Stimulated activated naive CD8-positive, alpha-beta T cell treated with anti-CD3 and anti-CD28 coated beads, Interleukin-15, Interleukin-2, amounts not matched to agents 100 ng/mL and 50 ng/mL, for 24 hours (primary cell): ENCODE results near the gene LGALS7B.
A peak's percentile ranks its signal among the peaks of the same experiment; 100 is the strongest.
"Not testable (repeated sequence)": the region's sequence is repeated elsewhere in the genome, so short reads cannot be mapped to it uniquely, and the experiment has no call there.

Source experiments
- H3K27ac Mint-ChIP-seq: one replicate; pipeline ENCODE4 v1.8.0; 2021; ENCODE audit warnings: mild to moderate bottlenecking, mixed read lengths
- H3K27me3 Mint-ChIP-seq: one replicate; pipeline ENCODE4 v1.8.0; 2021; ENCODE audit warnings: mixed read lengths
- H3K36me3 Mint-ChIP-seq: one replicate; pipeline ENCODE4 v1.8.0; 2021; ENCODE audit warnings: low read depth, mixed read lengths
- H3K4me1 Mint-ChIP-seq: one replicate; pipeline ENCODE4 v1.8.0; 2021; ENCODE audit warnings: low read depth, mixed read lengths
- H3K4me3 Mint-ChIP-seq: one replicate; pipeline ENCODE4 v1.8.0; 2021; ENCODE audit warnings: mild to moderate bottlenecking, mixed read lengths
- H3K9me3 Mint-ChIP-seq: one replicate; pipeline ENCODE4 v1.8.0; 2021; ENCODE audit warnings: mixed read lengths

The LGALS7B gene

GRCh38 chr19:38782212-38782611, 6.8 kb upstream of the LGALS7B start:
- not testable (repeated sequence) for H3K27me3 Mint-ChIP-seq, H3K9me3 Mint-ChIP-seq, H3K36me3 Mint-ChIP-seq, H3K4me3 Mint-ChIP-seq, H3K4me1 Mint-ChIP-seq, H3K27ac Mint-ChIP-seq

DNA sequence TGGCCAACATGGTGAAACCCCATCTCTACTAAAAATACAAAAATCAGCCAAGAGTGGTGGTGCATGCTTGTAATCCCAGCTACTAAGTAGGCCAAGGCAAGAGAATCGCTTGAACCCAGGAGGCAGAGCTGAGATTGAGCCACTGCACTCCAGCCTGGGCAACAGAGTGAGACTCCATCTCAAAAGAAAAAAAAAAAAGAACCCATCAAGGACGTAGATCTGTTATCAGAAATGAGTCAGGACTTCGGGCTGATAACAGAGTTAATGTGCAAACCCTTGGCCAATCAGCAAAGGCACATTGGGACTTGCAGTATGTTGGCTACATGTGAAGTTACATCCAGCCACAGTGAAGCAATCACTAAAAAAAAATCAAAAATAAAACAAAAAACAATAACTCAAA, 4.8 kb upstream of the LGALS7B start:
- Mint-ChIP-seq H3K27me3 (no peaks in the 10 kb centered on the region), H3K4me1 (peaks cover 3% of the 10 kb centered on the region), H3K36me3 (no peaks in the 10 kb centered on the region), H3K27ac (no peak overlapping the region), H3K4me3 (no peak overlapping the region), H3K9me3 (no peaks in the 10 kb centered on the region)

DNA sequence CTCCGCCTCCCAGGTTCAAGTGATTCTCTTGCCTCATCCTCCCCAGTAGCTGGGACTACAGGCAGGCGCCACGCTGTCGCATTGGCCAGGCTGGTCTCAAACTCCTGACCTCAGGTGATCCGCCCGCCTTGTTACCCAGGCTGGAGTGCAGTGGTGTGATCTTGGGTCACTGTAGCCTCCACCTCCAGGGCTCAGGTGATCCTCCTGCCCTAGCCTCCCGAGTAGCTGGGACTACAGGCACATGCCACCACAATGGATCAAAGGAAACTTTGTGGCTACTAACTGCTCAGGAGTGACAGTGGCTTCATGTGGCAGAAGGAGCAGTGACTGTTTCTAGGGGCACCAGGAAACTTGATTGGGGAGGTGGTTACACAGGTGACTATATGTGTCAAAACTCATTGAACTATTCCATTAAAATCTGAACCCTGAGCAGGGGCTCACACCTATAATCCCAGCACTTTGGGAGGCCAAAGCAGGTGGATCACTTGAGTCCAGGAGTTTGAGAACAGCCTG, 3.8 kb upstream of the LGALS7B start:
- H3K27ac Mint-ChIP-seq = no peak overlapping the region
- peaks cover 3% of the 10 kb centered on the region for H3K4me1 Mint-ChIP-seq
- no peaks in the 10 kb centered on the region for H3K36me3 Mint-ChIP-seq
- H3K9me3 Mint-ChIP-seq = no peaks in the 10 kb centered on the region
- no peaks in the 10 kb centered on the region for H3K27me3 Mint-ChIP-seq
- H3K4me3 Mint-ChIP-seq = no peak overlapping the region

- not testable (repeated sequence) for H3K36me3 Mint-ChIP-seq, H3K9me3 Mint-ChIP-seq, H3K4me1 Mint-ChIP-seq, H3K27ac Mint-ChIP-seq, H3K4me3 Mint-ChIP-seq, H3K27me3 Mint-ChIP-seq
Measured at GRCh38 chr19:38786061-38786460, 2.9 kb upstream of the LGALS7B start.

DNA sequence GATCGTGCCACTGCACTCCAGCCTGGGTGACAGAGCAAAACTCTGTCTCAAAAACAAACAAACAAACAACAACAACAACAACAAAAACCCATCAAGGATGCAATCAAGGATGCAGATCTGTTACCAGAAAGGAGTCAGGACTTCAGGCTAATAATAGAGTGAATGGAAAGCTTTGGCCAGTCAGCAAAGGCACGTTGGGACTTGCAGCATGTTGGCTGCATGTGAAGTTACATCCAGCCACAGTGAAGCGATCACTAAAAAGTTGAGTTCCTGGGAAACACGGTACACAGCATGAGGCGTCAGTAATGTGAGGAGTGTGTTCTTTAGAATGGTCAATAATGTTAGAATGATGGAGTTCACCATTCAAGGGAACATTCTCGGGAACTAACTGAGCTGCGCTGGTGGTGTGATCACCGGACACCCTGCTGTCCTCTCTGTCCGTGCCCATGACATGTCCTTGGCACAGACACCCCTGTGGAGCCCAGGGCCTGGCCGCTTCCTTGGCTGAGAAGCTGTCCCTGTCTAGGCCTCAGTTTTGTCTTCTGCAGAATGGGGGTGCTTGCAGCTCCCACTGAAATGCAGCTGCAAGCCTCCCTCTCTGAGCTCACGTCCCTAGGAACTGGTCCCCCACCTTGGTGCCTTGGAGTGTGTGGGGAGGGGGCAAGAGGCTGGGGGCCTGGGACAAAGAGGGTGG, 2.3 kb upstream of the LGALS7B start:
- Mint-ChIP-seq H3K4me1 (peaks cover 3% of the 10 kb centered on the region), H3K27me3 (no peaks in the 10 kb centered on the region), H3K27ac (no peak overlapping the region), H3K9me3 (no peaks in the 10 kb centered on the region), H3K36me3 (no peaks in the 10 kb centered on the region), H3K4me3 (no peak overlapping the region)

DNA sequence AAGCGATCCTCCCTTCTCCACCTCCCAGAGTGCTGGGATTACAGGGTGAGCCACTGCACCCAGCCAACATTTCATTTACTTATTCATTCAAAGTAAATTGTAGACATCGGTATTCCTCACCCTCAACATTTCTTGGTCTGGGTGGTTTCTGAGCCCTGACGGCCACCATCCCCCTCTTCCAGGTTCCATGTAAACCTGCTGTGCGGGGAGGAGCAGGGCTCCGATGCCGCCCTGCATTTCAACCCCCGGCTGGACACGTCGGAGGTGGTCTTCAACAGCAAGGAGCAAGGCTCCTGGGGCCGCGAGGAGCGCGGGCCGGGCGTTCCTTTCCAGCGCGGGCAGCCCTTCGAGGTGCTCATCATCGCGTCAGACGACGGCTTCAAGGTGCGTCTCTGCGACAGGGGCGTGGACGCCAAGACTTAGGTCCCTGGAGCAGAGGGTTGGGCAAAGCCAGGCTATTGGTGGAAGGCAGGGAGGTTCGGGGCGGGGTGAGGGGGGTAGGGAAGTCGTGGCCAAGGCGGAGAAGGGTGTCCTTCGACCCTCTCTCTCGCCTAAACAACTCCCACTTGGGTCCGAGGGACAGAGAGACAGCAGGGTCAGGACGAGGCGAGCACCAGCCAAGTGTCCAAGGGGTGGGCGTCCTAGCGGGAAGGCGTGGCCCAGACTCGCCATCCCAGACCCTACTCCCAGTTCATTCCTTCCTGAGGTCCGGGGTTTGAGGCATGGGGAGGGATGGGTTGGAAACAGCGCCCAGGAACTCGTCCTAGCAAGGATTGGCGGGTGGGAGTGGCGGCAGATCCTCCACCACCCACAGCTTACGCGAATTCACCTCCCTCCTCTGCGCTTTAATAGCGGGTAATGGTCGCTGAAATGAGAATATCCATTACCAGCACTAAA, 1.8 kb downstream of the LGALS7B start:
- H3K36me3 Mint-ChIP-seq, H3K4me1 Mint-ChIP-seq, H3K9me3 Mint-ChIP-seq, H3K27ac Mint-ChIP-seq, H3K27me3 Mint-ChIP-seq, H3K4me3 Mint-ChIP-seq: not testable (repeated sequence)

GRCh38 chr19:38791451-38792064, 2.6 kb downstream of the LGALS7B start:
- not testable (repeated sequence) for H3K36me3 Mint-ChIP-seq, H3K27ac Mint-ChIP-seq, H3K9me3 Mint-ChIP-seq, H3K27me3 Mint-ChIP-seq, H3K4me1 Mint-ChIP-seq, H3K4me3 Mint-ChIP-seq

DNA sequence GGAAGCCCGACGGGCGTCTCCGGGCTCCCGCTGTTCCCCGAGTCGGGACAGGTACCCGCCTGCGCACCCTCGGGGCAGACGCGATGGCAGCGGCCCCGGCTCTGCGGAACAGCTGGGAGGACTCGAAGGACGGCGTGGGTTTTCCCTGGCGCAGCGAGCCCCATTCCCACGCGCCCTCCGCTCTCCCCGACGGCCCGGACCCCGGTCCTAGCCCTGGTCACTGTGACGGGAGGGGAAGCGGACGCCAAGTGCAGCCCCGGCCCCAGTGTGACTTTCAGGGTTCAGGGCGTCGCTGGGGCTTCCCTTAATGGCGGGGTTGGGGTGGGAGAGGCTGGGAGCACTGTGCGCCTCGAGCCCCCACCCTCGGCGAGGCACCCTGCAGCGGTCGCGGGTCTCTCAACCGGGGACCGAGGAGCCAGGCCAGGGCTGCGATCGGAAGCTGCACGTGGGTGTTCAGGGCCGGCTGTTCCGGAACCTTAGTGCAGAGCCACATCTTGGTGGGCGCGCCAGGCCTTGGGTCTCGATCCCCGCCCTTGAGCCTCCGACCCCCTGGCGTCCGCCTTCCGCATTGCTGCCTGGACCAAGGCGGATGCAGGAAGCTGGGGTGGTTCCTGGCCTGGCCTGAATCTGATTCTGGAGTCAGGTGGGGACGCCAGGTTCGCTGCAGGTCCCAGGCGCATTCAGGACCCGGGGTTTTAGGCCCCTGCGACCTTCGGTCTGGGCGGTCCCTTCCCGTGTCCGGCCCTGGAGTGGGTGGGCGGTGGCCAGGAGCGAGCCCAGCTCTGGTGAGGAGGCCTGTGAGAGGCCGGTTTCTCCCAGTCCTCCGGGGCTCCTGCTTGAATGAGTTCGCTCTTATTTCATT, 3.5 kb downstream of the LGALS7B start:
- no peak overlapping the region for H3K27ac Mint-ChIP-seq
- peak overlapping the region; percentile 50 for H3K4me3 Mint-ChIP-seq
- H3K27me3 Mint-ChIP-seq = peaks cover 4% of the 10 kb centered on the region
- no peaks in the 10 kb centered on the region for H3K36me3 Mint-ChIP-seq
- H3K9me3 Mint-ChIP-seq = no peaks in the 10 kb centered on the region
- H3K4me1 Mint-ChIP-seq = peaks cover 9% of the 10 kb centered on the region

DNA sequence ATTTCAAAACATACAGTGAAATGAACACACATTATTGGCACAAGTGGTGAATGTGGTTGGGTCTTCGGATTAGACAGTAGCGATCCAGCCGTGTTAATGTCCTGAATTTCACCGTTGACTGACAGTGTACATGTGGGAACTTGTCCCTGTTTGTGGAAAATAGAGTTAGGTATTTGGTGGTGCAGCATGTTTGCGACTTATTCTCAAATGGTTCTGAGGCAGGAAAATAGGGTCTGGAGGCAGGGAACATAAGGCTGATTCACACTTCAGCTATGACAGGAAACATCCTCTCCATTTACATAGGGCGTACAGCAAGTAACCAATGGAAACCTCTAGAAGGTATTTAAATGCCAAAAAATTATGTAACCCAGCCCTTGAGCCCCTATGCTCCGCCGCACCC, 4.2 kb downstream of the LGALS7B start:
- no peaks in the 10 kb centered on the region for H3K9me3 Mint-ChIP-seq
- H3K4me1 Mint-ChIP-seq = peaks cover 9% of the 10 kb centered on the region
- H3K27ac Mint-ChIP-seq = no peak overlapping the region
- peak overlapping the region; percentile 50 for H3K4me3 Mint-ChIP-seq
- no peaks in the 10 kb centered on the region for H3K36me3 Mint-ChIP-seq
- H3K27me3 Mint-ChIP-seq = peaks cover 4% of the 10 kb centered on the region

GRCh38 chr19:38793671-38794070, 4.7 kb downstream of the LGALS7B start:
- Mint-ChIP-seq H3K4me1 (peaks cover 9% of the 10 kb centered on the region), H3K36me3 (no peaks in the 10 kb centered on the region), H3K27me3 (peaks cover 4% of the 10 kb centered on the region), H3K27ac (no peak overlapping the region), H3K4me3 (no peak overlapping the region), H3K9me3 (no peaks in the 10 kb centered on the region)

GRCh38 chr19:38795549-38795948, 6.5 kb downstream of the LGALS7B start:
- Mint-ChIP-seq H3K4me1 (peaks cover 9% of the 10 kb centered on the region), H3K27ac (no peak overlapping the region), H3K36me3 (no peaks in the 10 kb centered on the region), H3K9me3 (no peaks in the 10 kb centered on the region), H3K27me3 (peaks cover 4% of the 10 kb centered on the region), H3K4me3 (no peak overlapping the region)

- no peak overlapping the region for H3K27ac Mint-ChIP-seq
- peaks cover 9% of the 10 kb centered on the region for H3K4me1 Mint-ChIP-seq
- peaks cover 4% of the 10 kb centered on the region for H3K27me3 Mint-ChIP-seq
- no peak overlapping the region for H3K4me3 Mint-ChIP-seq
- no peaks in the 10 kb centered on the region for H3K36me3 Mint-ChIP-seq
- no peaks in the 10 kb centered on the region for H3K9me3 Mint-ChIP-seq
Measured at GRCh38 chr19:38796154-38796553, 7.2 kb downstream of the LGALS7B start.

DNA sequence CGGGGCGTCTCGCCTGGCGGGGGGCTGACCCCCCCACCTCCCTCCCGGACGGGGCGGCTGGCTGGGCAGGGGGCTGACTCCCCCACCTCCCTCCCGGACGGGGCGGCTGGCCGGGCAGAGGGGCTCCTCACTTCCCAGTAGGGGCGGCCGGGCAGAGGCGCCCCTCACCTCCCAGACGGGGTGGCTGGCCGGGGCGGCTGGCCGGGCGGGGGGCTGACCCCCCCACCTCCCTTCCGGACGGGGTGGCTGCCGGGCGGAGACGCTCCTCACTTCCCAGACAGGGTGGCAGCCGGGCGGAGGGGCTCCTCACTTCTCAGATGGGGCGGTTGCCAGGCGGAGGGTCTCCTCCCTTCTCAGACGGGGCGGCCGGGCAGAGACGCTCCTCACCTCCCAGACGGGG, 8.8 kb downstream of the LGALS7B start:
- not testable (repeated sequence) for H3K27ac Mint-ChIP-seq, H3K9me3 Mint-ChIP-seq, H3K36me3 Mint-ChIP-seq, H3K27me3 Mint-ChIP-seq, H3K4me1 Mint-ChIP-seq, H3K4me3 Mint-ChIP-seq

DNA sequence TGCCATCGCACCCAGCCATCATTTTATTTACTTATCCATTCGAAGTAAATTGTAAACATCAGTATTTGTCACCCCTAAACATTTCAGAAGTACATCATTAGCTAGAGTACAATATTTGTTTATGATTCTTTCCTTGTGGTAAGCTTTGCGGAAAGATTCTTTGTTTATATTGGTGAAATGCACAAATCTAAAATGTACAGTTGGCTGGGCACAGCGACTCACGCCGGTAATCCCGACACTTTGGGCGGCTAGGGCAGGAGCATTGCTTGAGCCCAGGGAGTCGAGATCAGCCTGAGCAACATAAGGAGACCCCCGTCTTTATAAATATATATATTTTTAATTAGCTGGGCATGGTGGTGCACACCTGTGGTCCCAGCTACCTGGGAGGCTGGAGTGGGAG, 10.1 kb downstream of the LGALS7B start:
- Mint-ChIP-seq H3K4me1 (no peaks in the 10 kb centered on the region), H3K9me3 (no peaks in the 10 kb centered on the region), H3K27ac (no peak overlapping the region), H3K36me3 (no peaks in the 10 kb centered on the region), H3K4me3 (no peak overlapping the region), H3K27me3 (no peaks in the 10 kb centered on the region)
